Stimulated activated CD8-positive, alpha-beta memory T cell treated with anti-CD3 and anti-CD28 coated beads, Interleukin-4, amount 100 ng/mL, for 24 hours (primary cell): Measurements from ENCODE around the gene SLC5A5.

ENCODE experiments used
- DNase-seq: peaks from one replicate; pipeline ENCODE4 v3.0.0-alpha.2; 2020; ENCODE audit warnings: low read depth

SLC5A5 gene

GRCh38 chr19:17871878-17872250 lies at the start of gene SLC5A5:
Gene SLC5A5, plus strand, starts transcription at chr19:17871945. Its CDS starts 375 bp downstream, at chr19:17872320.
- DNase-seq: no peak

DNA sequence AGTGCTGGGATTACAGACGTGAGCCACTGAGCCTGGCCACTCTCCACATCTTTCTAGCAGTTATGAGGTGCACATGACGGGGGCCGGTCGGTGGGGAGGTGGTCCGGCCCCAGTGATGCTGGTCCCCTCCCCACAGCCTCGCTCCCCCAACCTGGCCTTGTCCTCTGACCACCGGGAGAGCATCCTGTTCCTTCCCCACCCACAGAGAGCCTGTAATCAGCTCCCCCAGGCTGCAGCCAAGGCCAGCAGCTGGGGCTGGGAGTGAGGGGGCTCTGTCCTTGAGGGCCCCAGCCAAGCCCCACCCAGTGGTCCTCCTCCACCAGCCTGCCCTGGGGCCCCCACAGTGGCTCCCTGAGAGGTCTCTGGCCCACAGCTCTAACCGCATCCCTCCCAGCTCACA lies 47.4 kb upstream of the SLC5A5 start:
- DNase-seq: no peak

DNA sequence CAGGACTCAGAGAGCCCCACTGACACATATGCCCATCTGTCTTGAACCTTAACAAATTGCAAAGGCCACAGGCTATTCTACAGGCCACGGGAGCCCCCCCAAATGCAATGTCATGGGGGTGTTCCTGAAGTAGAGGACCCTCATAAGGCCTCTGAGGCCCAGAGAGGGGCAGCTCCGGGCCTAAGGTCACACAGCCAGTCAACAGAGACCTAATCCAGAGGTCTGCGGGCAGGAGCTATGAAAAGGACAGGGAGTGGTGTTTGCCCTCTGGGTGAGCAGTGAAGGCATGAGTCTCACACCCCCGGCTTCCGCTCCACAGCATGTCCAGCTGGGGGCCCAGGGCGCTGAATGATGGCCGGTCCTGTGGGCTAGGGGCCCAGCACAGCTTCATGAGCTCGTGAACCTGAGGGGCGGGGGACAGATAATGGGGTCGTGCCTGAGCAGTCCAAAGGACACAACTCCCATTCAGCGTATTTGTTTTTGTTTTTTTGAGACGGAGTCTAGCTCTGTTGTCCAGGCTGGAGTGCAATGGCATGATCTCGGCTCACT lies 45.2 kb upstream of the SLC5A5 start:
- DNase-seq: no peak

DNA sequence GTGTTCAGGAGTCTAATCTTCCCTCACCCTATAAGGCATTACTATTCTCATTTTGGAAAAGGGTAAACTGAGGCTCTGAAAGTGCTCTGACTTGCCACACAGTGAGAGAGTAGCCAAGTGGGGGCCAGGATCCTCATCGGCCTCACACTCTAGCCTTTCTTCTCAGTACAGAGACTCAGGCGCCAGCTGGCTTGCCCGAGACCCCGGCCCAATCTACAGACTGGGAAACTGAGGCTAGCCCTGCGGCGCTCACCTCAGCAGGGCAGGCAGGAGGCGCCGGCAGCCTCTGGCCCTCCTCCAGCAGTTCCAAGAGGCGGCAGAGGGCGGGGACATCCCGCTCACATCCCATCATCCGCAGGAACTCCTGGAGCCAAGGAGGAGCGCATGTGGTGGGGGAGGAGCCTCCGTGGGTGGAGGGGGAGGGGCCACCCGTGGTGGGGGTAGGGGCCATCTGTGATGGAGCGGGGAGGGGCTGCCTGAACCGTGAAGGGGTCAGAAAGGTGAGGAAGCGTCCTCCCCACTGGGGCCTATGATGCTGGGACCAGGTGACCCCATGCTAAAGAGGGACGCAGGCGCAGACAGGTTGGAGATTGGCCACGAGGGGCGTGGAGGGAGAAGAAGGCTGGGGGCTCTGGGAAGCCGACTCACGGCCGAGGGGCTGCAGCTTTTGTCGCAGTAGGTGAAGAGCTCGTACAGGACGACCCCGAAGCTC lies 41.7 kb upstream of the SLC5A5 start:
- no peak for DNase-seq

DNA sequence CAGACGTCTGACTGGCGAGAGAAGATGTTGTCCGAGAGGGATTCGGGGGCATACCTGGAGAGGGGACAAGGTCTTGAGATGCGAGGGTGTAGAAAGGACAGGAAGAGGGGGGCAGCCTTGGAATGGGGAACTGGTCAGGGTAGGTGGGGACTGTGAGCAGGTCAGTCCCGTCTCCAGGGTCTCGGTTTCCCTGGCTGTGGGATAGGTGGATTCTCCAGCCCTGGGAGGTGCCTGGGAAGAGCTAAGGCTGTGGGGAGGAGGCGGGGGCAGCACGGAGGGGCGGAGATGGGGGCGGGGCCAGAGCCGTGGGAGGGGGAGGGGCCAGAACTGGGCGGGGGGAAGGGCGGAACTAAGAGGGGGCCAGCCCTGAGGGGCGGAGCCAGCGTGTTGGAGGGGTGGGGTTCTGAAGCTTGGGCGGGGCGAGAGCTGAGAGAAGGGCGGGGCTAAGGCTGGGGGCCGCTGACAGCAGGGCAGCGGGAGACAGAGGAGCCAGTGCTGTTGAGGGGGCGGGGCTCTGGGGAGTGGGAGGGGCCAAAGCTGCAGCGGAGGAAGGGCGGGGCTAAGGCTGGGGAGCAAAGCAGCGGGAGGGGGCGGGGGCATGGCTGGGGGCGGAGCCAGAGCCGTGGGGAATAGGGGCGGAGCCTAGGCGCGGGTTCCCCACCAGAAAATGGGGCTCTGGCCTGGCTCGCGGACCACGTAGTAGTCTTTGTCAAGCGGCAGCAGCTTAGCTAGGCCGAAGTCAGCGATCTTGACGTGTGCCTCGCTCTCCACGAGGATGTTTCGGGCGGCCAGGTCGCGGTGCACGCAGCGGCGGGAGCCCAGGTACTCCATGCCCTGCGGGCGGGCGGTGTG lies 41.0 kb upstream of the SLC5A5 start:
- peak; percentile 38 for DNase-seq

DNA sequence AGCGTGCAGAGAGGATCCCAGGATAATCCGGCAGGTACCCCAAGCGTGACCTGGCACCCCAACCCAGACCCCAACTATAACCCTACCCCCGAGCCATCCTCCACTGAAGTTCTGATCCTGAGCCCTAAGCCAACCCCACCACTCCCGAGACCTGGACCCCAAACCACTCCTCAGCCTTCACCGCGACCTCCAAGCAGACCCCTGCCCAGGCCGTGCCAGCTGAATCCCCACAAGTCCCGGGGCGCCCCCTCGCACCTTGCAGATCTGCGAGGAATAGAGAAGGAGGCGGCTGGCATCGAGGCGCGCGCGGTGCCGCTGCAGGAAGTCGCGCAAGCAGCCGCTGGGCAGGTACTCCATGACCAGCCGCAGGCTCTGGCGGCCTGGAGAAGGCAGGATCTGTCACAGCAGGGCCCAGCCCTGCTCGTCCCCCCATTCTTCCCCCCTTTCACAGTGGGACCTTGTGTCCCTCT lies 40.3 kb upstream of the SLC5A5 start:
- no peak for DNase-seq

DNA sequence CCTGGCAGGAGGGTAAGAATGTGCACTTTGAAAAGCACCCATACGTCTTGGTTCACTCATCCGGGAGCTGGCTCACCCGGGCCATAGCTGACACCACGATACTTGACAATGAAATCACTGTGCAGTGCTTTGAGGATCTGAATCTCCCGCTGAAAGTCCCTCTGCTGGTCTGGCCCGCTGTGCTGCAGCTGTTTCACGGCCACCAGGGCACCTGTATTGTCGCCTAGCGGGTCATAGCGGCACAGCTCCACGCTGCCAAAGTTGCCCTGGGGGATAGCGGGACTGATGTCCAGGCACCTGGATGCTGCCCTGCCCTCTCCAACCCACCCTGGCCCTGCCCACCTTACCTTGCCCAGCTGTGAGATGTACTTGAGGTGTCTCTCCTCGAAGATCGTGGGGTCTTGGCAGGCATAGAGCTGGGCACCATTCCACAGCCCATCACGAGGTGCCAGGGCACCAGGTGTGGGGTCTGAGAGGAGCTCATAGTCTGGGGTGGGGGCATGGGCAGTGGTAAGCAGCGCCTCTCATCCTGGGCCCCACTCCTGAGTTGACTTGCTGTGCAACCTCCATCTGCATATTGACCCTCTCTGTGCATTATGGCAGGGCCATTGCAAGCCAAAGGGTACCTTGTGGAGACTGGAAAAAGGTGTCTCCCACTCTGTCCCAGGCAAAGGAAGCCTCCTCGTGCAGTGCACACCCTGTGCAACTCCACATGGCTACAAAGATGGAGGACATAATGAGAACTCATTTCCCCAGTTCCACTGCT lies 39.1 kb upstream of the SLC5A5 start:
- DNase-seq: no peak

GRCh38 chr19:17834350-17835181 lies 37.2 kb upstream of the SLC5A5 start:
- no peak for DNase-seq

DNA sequence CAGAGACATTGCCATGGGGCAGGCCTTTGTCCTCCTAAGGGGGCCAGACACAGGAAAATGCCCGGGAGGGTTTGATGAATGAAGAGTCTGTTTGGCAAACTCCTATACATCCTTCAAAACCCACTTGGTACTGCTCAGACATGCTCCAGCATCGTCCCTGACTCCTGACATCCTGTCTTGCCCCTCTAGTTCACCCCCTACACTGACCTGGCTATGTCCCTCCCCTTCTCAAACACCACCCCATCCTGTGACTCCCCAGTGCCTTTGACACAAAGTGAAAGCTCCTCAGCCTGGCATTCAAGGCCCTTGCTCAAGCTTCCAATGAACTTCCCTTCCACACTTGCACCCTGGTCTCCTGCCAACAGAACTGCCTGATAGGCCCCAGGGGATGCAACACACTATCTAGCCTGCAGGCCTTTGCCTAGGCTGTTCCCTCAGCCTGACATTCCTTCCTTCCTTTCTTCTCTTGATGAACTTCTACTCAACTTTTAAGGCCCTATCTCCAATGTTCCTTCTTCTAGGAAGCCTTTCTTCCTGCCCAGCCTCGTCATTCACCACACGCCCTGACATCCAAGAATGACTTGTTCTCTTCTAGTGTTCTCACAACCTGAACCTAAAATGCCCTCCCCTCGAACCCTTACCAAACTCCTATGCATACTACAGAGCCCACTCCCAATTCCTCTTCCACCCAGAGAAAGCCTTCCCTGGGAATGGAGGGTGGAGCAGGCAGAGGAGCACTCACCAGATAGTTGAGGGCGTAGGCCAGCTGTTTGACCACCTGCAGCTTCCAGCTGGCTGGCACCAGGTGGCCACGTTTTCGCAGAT lies 36.4 kb upstream of the SLC5A5 start:
- no peak for DNase-seq

DNA sequence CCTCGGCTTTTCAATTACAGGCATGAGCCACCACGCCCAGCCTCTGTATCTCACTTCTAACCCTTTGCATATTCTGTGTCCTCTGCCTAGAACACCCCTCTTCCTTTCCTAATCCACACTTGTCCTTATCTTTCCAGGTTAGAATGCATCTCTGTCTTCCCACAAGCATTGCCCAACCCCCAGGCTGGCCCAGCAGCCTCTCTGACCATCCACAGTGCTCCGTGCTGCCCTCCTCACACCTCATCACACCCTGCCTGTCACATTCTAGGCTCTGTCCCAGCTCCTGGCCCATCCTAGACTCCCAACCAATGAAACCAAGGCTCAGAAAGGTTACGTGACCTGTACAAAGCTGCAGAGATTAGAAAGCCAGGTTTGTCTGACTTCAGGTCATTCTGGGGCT lies 35.2 kb upstream of the SLC5A5 start:
- DNase-seq: no peak

GRCh38 chr19:17837972-17838371 lies 33.8 kb upstream of the SLC5A5 start:
- DNase-seq: no peak

DNA sequence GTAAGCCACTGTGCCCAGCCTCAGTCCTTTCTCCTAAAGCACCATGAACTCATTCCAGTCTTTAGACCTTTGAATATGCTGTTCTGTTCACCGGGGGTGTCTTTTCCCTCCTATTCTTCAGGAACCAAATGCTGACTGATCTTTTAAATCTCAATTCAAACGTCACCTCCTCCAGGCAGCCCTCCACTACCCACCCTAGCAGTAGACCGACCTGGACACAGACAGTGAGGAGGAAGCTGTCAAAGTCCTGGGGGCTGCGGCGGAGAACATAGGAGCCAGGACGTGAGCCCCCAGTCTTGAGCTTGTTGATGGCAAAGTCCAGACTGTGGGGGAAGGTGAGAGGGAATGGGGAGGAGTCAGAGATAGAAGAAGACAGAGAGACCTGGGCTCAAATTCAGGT lies 31.7 kb upstream of the SLC5A5 start:
- DNase-seq: no peak

DNA sequence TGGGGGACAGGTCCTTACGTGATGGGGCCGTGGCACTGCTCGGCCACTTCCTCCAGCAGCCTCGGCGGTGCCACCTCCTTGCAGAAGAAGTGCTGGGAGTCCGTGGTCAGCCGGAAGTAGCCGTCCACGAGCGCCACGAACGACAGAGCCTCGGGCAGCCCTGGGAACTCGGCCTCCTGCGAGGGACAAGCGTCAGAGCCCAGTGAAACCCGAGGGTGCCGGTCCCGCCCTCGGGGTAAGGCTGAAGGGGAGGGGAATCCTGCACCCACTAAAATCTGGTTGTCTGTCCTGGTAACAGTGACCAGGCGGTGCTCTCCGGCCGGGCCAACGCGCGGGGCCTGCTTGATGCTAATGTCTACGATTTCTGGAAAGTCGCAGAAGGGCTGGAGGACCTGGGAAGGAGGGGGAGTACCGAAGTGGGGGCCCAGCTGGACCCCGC lies 30.4 kb upstream of the SLC5A5 start:
- no peak for DNase-seq

GRCh38 chr19:17841810-17842662 lies 29.7 kb upstream of the SLC5A5 start:
- DNase-seq: peak; percentile 60

- DNase-seq: no peak
Observed at GRCh38 chr19:17842663-17843291, 29.0 kb upstream of the SLC5A5 start.

GRCh38 chr19:17843292-17843827 lies 28.4 kb upstream of the SLC5A5 start:
- no peak for DNase-seq

- no peak for DNase-seq
Observed at GRCh38 chr19:17843908-17844490, 27.7 kb upstream of the SLC5A5 start.

DNA sequence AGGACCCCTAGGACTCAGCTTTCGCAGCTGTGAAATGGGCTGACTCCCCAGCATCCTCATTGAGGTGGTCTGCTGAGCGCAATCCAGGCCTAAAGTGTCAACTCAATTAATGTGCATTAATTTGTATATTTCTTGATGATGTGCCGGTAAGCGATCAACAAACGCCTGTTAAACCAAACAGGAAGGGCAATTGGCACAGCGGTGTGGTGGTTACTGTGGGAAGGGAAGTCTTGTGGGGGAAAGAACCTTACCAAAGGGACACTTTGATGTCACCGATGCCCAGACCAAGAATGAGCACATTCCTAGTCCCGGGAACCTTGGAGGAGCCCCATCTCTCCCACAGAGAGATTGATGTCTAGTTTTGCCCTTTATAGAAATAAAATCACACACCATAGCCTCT lies 25.6 kb upstream of the SLC5A5 start:
- DNase-seq: no peak
